Common myeloid progenitor, CD34-positive (primary cell): Measurements from ENCODE around the gene ATL1.

Source experiments
- CTCF ChIA-PET: fragments of 350-600 bp; sonication (Branson Sonifier 250); formaldehyde crosslinking; loops from one replicate; lab custom pipeline; 2021; ENCODE audit warnings: antibody characterized with exemption; lab: Charles Lee
- POLR2A ChIA-PET: fragments of 350-600 bp; sonication (Branson Sonifier 250); formaldehyde crosslinking; loops from one replicate; lab custom pipeline; 2021; ENCODE audit warnings: antibody characterized with exemption; lab: Charles Lee
- DNase-seq, 3 donors: peaks; one replicate each; pipeline versions ENCODE4 v3.0.0 to v3.0.0-alpha.2; 2013
- H3K27ac ChIP-seq, 2 experiments: 1 replicate in 1 of 2; 2 replicates in 1 of 2; pipeline ENCODE4 v1.7.0; 2013; ENCODE audit warnings: inconsistent platforms in 2 of 2, low read length in 2 of 2, mild to moderate bottlenecking in 2 of 2, low read depth in 1 of 2, moderate library complexity in 1 of 2; ENCODE audit not compliant: severe bottlenecking in 2 of 2, insufficient read depth in 1 of 2, poor library complexity in 1 of 2
- H3K27me3 ChIP-seq, 5 experiments: replicated peaks in 2 of 5; 1 replicate in 3 of 5; 2 replicates in 2 of 5; pipeline versions ENCODE4 v1.6.1 to v1.7.0; 2013; ENCODE audit warnings: low read length in 4 of 5, mild to moderate bottlenecking in 2 of 5, moderate library complexity in 2 of 5, inconsistent platforms in 1 of 5; ENCODE audit not compliant: insufficient read depth in 5 of 5, control insufficient read depth in 4 of 5
- H3K36me3 ChIP-seq, 4 experiments: 1 replicate in 2 of 4; 2 replicates in 2 of 4; pipeline versions ENCODE4 v1.6.1 to v1.7.0; 2013; ENCODE audit warnings: low read length in 3 of 4, control low read depth in 1 of 4, mild to moderate bottlenecking in 1 of 4; ENCODE audit not compliant: control insufficient read depth in 4 of 4, insufficient read depth in 4 of 4
- H3K4me1 ChIP-seq, 4 experiments: 1 replicate in 3 of 4; 2 replicates in 1 of 4; pipeline versions ENCODE4 v1.6.1 to v1.7.1; 2013; ENCODE audit warnings: low read length in 3 of 4, mild to moderate bottlenecking in 3 of 4, control low read depth in 1 of 4, inconsistent platforms in 1 of 4, moderate library complexity in 1 of 4; ENCODE audit not compliant: control insufficient read depth in 4 of 4, insufficient read depth in 4 of 4; ENCODE audit errors: control extremely low read depth in 1 of 4
- H3K4me3 ChIP-seq, 7 experiments: 1 replicate in 4 of 7; 2 replicates in 3 of 7; pipeline versions ENCODE4 v1.5.1 to v1.7.0; 2013; ENCODE audit warnings: mild to moderate bottlenecking in 7 of 7, low read length in 6 of 7, moderate library complexity in 6 of 7, inconsistent platforms in 2 of 7, low read depth in 2 of 7, control low read depth in 1 of 7; ENCODE audit not compliant: insufficient read depth in 4 of 7, control insufficient read depth in 1 of 7; ENCODE audit errors: extremely low read depth in 1 of 7
- H3K9me3 ChIP-seq, 5 experiments: 1 replicate in 4 of 5; 2 replicates in 1 of 5; pipeline versions ENCODE4 v1.6.1 to v1.7.1; 2013; ENCODE audit warnings: low read length in 4 of 5, mild to moderate bottlenecking in 2 of 5, inconsistent platforms in 1 of 5, low read depth in 1 of 5, moderate library complexity in 1 of 5; ENCODE audit not compliant: control insufficient read depth in 4 of 5, insufficient read depth in 2 of 5; ENCODE audit errors: control extremely low read depth in 1 of 5
- WGBS: methylation state at CpG from one replicate; pipeline ENCODE4 v1.1.5; 2013; ENCODE audit not compliant: insufficient coverage; 5-methylcytosine and 5-hydroxymethylcytosine counted together

The ATL1 gene

DNA sequence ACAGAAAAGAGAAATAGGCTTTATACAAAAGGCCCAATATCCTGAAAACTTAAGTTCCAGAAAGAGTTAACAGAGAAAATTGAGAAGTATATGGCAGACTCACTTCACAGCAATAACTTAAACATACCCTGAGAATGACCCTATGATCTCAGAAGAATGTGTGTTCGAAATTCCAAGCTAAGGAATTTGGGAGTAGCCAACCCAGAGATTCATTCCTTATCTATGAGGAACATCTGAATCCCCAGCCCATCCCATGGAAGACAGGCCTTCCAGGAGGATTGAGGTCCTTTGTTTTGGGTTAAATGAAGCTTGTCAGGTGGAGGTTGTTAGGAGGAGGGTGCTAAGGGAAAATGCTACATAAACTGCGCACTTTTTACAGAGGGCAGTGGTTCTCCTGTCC is 115.7 kb downstream of the ATL1 start:
- POLR2A ChIA-PET, result no interaction called here
- H3K27ac ChIP-seq, result no peak overlapping the region
- H3K9me3 ChIP-seq, result peaks cover 0 to under 1% (median 0%) of the 10 kb centered on the region in 5 experiments
- WGBS, result 100% methylated on average over 2 of the region's 2 CpGs
- no peak for DNase-seq
- H3K4me1 ChIP-seq, result peaks cover 8 to 27% (median 16%) of the 10 kb centered on the region in 4 experiments
- H3K4me3 ChIP-seq, result no peak overlapping the region
- CTCF ChIA-PET, result interaction anchor here (1.1 to 1.2 kb wide), 2 partner anchors 9 to 77 kb away, joined by 3 read pairs; no protein-coding TSS in a partner anchor
- no peaks in the 10 kb centered on the region for H3K36me3 ChIP-seq
- no peaks in the 10 kb centered on the region for H3K27me3 ChIP-seq

DNA sequence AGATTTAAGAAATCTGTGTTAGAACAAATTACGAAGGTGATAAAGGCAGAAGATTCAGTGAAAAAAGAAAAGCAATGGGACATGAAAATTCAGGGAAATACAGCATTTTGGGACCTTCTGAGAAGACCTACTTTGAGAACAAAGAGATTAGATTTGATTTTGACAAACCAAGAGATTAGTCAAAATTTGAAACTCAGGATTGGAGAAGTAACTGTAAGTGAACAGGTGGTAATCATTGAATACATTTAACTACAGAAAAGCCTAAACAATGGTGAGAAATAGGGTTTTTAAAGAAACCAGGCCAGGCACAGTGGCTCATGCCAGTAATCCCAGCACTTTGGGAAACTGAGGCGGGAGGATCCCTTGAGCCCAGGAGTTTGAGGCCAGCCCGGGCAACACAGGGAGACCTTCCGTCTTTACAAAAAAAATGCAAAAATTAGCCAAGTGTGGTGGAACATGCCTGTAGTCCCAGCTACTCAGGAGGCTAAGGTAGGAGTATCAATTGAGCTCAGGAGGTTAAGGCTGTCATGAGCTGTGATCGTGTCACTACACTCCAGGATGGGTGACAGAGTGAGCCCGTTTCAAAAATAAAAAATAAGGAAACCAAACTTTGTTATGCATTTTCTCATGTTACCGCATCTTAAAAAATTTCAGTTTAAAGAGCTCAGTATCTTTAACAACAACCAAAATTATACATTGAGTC is 117.0 kb downstream of the ATL1 start:
- Histone ChIP-seq H3K36me3 (no peaks in the 10 kb centered on the region), H3K27me3 (no peaks in the 10 kb centered on the region), H3K27ac (peak overlapping the region in 1 of 2 experiments; percentile 5), H3K4me1 (peaks cover 8 to 27% (median 16%) of the 10 kb centered on the region in 4 experiments), H3K4me3 (peak overlapping the region in 5 of 7 experiments; percentile 13 to 56 (median 42)), H3K9me3 (peaks cover 0 to 1% (median 0%) of the 10 kb centered on the region in 5 experiments)
- 45% methylated on average over 6 of the region's 7 CpGs for WGBS
- ChIA-PET CTCF (interaction anchor here (1.4 to 2.4 kb wide), 3 partner anchors 11 to 57 kb away, joined by 4 to 11 read pairs (median 8); no protein-coding TSS in a partner anchor), POLR2A (no interaction called here)
- peak in 1 of 3 donors; percentile 17 for DNase-seq

DNA sequence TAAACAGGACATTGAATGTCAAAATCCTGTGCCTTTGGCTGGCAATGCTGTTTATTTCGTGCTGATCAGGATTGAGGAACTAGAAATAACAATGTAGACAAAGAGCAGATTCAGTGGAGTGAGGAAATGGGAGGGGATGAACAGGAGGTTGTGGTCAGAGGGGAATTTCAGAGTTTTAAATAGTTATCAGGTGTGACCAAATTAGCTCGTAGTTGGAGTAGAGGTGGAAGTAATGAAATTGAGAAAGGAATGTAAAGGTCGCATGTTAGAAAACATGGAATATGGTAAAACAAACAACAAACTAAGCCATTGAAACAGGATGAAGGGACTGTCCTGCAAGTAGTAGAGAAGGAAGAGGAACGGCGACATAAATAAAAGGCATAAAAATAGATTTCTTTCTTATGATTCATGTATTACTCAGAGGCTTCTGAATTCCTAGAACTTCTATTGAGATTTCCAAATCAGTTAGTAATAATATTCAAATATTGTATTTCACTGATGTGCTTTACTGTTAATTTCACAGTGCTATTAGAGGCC is 117.7 kb downstream of the ATL1 start:
- Histone ChIP-seq H3K4me1 (peaks cover 8 to 27% (median 16%) of the 10 kb centered on the region in 4 experiments), H3K36me3 (no peaks in the 10 kb centered on the region), H3K4me3 (peak overlapping the region in 5 of 7 experiments; percentile 13 to 56 (median 42)), H3K27me3 (no peaks in the 10 kb centered on the region), H3K27ac (peak overlapping the region in 1 of 2 experiments; percentile 5), H3K9me3 (peaks cover 0 to 1% (median 0%) of the 10 kb centered on the region in 5 experiments)
- POLR2A ChIA-PET, result no interaction called here
- WGBS, result 0% methylated on average over 3 of the region's 5 CpGs
- CTCF ChIA-PET, result interaction anchor here (1.4 to 2.4 kb wide), 3 partner anchors 11 to 58 kb away, joined by 4 to 11 read pairs (median 8); no protein-coding TSS in a partner anchor
- DNase-seq, result peak; percentile 31 to 60 (median 54)

DNA sequence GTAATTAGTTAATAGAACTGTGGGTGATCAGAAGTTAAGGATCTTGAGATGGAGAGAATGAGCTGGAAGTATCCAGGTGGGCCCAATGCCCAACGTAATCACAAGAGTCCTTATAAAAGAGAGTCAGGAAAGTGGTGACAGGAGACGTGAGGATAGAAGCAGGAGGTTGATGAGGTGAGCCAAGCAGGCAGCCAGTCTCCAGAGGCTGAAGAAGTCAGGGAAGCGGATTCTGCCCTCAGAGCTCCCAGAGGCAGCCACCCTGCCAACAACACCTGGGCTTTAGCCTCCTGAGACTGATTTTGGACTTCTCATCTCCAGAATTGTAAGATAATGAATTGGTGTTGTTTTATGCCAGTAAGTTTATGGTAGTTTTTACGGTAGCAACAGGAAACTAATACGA is 118.2 kb downstream of the ATL1 start:
- CTCF ChIA-PET, result interaction anchor here (1.4 to 2.4 kb wide), 3 partner anchors 12 to 58 kb away, joined by 4 to 11 read pairs (median 8); no protein-coding TSS in a partner anchor
- DNase-seq, result no peak

DNA sequence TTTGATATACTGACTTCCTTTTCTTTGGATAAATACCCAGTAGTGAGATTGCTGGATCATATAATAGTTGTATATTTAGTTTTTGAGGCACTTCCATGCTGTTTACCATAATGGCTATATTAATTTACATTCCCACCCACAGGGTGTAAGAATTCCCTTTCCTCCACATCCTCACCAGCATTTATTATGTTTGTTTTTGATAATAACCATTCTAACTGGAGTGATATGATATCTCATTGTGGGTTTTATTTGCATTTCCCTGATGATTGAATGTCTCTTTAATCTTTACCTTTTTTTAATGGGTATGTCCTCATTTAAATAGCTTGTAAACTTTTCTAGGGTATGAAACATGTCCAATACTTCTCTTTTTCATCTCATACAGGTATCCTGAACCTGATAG is 119.7 kb downstream of the ATL1 start:
- Histone ChIP-seq H3K27ac (no peak overlapping the region), H3K9me3 (peaks cover 0 to 1% (median 0%) of the 10 kb centered on the region in 5 experiments), H3K4me3 (no peak overlapping the region), H3K4me1 (peaks cover 8 to 21% (median 15%) of the 10 kb centered on the region in 4 experiments), H3K36me3 (no peaks in the 10 kb centered on the region), H3K27me3 (no peaks in the 10 kb centered on the region)
- POLR2A ChIA-PET, result interaction anchor here (0.7 kb wide), 1 partner anchor 85 kb away, joined by 3 read pairs; no protein-coding TSS in a partner anchor
- CTCF ChIA-PET, result no interaction called here
- DNase-seq, result no peak

More for the DNA sequence above, 118.2 kb downstream of the ATL1 start:
- WGBS, result 100% methylated on average over 2 of the region's 5 CpGs
- H3K27ac ChIP-seq, result no peak overlapping the region
- H3K4me1 ChIP-seq, result peaks cover 8 to 26% (median 16%) of the 10 kb centered on the region in 4 experiments
- POLR2A ChIA-PET, result no interaction called here
- no peaks in the 10 kb centered on the region for H3K27me3 ChIP-seq
- H3K36me3 ChIP-seq, result no peaks in the 10 kb centered on the region
- H3K4me3 ChIP-seq, result peak overlapping the region in 1 of 7 experiments; percentile 52
- peaks cover 0 to 1% (median 0%) of the 10 kb centered on the region in 5 experiments for H3K9me3 ChIP-seq
